Kidney (tissue), 14 donors: ENCODE results near the gene NIN. TPM values are rescaled to one million over a fixed set of nuclear protein-coding genes. Genes with fewer than 3 reads are reported as not detected.

ENCODE experiments used
- DNase-seq, 5 donors: peaks; one replicate each; pipeline ENCODE4 v3.0.0-alpha.2; 2013 to 2020
- FAIRE-seq: peaks from 2 replicates; lab custom pipeline; 2012; peaks lifted over from hg19 to GRCh38; lab: Jason Lieb, UNC
- H3K27ac ChIP-seq, 2 donors: one replicate each; pipeline ENCODE4 v1.7.0; 2013; ENCODE audit warnings: low read depth in 2 of 2, low read length in 2 of 2, inconsistent platforms in 1 of 2
- H3K27me3 ChIP-seq: one replicate; pipeline ENCODE4 v1.7.1; 2013; ENCODE audit warnings: low read length, inconsistent platforms; ENCODE audit not compliant: control insufficient read depth, insufficient read depth
- H3K36me3 ChIP-seq, 3 donors: one replicate each; pipeline versions ENCODE4 v1.7.0 to v1.7.1; 2013; ENCODE audit warnings: low read length in 3 of 3, control low read depth in 1 of 3, inconsistent platforms in 1 of 3; ENCODE audit not compliant: insufficient read depth in 3 of 3, control insufficient read depth in 2 of 3
- H3K4me1 ChIP-seq, 3 donors: one replicate each; pipeline versions ENCODE4 v1.7.0 to v1.7.1; 2013; ENCODE audit warnings: low read length in 3 of 3, inconsistent platforms in 1 of 3, low read depth in 1 of 3; ENCODE audit not compliant: control insufficient read depth in 2 of 3, insufficient read depth in 2 of 3
- H3K4me3 ChIP-seq, 3 donors: one replicate each; pipeline versions ENCODE4 v1.7.0 to v1.8.1; 2013; ENCODE audit warnings: low read length in 3 of 3, control low read depth in 1 of 3, inconsistent platforms in 1 of 3
- H3K9ac ChIP-seq, 3 donors: one replicate each; pipeline versions ENCODE4 v1.7.0 to v1.7.1; 2013; ENCODE audit warnings: low read length in 3 of 3, control low read depth in 1 of 3, inconsistent platforms in 1 of 3
- H3K9me3 ChIP-seq, 3 donors: one replicate each; pipeline versions ENCODE4 v1.7.0 to v1.7.1; 2013; ENCODE audit warnings: low read length in 3 of 3, control low read depth in 1 of 3, inconsistent platforms in 1 of 3; ENCODE audit not compliant: control insufficient read depth in 2 of 3, insufficient read depth in 1 of 3
- intact Hi-C: fragments of 100-400 bp; cut with DNase I; formaldehyde crosslinking; loops from one replicate; pipeline ENCODE4 v1.11.1; 2022
- polyA plus RNA-seq: library from polyadenylated mRNA; stranded (reverse); fragments of 350-450 nt; fragmentation: Illumina TruSeq; extraction: RNeasy Lipid Tissue Mini Kit (QIAGEN cat#74804); gene quantifications from one replicate; pipeline ENCODE4 v1.2.3, GENCODE V29; 2014; ENCODE audit warnings: low read depth, low replicate concordance; ENCODE audit not compliant: insufficient read depth
- total RNA-seq: library from RNA; stranded (reverse); fragmentation: NEBNext Ultra II Directional; extraction: Animal tissue kit (Norgen Biotek cat#: 25700); gene quantifications from one replicate; pipeline ENCODE4 v1.2.1, GENCODE V29; 2021
- TF ChIP-seq, protein P1 (sequence below): IDR thresholded peaks from 3 replicates; pipeline ENCODE4 v1.5.1; 2012; ENCODE audit warnings: mild to moderate bottlenecking, moderate library complexity, borderline replicate concordance; ENCODE audit not compliant: insufficient read depth; ENCODE audit errors: extremely low read depth
- donor health status: control.
- donor health status: control.
- donor health status: control.
- donor health status: control.
- donor health status: control.
- donor health status: DM: yes; HTN: yes; CAD: no.
- donor health status: Normal renal cell carcinoma (clear cell type).

Gene NIN
- total and polyA plus RNA-seq, 2 donors from 2014 or later = 3.6 to 40.0 TPM

DNA sequence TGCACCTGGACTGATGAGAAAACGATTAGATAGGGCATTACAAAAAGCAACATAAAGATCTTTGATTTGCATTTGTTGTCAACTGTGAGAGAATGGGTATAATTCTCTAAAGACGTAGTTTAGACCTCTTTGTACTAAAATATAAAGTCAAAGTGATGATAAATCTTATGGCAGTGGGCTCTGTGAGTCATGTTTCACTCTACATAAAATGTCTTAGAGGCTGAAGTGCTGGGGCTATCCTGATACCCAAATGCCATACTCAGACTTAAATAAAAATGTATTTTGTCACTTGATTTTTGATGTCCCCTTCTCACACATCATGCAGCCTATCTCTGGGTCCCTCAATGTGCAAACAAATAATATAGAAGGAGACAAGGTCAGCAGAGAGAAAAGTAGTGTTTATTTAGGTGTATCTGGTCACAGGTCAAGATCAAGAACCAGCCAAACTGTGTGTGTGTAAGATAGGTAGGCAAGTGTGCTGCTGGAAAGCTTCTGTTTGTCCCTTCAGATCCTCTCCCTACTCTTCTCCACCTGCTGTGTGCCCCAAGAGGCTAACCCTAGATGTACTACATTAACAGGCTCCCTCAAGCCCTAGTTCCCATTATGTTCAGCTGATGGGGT, 7.0 kb upstream of the NIN start:
- H3K36me3 ChIP-seq = no peaks in the 10 kb centered on the region
- H3K9me3 ChIP-seq = no peaks in the 10 kb centered on the region
- intact Hi-C loops = no loop called here
- H3K4me1 ChIP-seq = no peaks in the 10 kb centered on the region
- no peak for DNase-seq
- no peak overlapping the region for H3K4me3 ChIP-seq
- no peak overlapping the region for H3K9ac ChIP-seq
- FAIRE-seq = no peak
- TF ChIP-seq, protein P1, sequence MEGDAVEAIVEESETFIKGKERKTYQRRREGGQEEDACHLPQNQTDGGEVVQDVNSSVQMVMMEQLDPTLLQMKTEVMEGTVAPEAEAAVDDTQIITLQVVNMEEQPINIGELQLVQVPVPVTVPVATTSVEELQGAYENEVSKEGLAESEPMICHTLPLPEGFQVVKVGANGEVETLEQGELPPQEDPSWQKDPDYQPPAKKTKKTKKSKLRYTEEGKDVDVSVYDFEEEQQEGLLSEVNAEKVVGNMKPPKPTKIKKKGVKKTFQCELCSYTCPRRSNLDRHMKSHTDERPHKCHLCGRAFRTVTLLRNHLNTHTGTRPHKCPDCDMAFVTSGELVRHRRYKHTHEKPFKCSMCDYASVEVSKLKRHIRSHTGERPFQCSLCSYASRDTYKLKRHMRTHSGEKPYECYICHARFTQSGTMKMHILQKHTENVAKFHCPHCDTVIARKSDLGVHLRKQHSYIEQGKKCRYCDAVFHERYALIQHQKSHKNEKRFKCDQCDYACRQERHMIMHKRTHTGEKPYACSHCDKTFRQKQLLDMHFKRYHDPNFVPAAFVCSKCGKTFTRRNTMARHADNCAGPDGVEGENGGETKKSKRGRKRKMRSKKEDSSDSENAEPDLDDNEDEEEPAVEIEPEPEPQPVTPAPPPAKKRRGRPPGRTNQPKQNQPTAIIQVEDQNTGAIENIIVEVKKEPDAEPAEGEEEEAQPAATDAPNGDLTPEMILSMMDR = no peak
- H3K27me3 ChIP-seq = no peaks in the 10 kb centered on the region
- H3K27ac ChIP-seq = no peak overlapping the region

DNA sequence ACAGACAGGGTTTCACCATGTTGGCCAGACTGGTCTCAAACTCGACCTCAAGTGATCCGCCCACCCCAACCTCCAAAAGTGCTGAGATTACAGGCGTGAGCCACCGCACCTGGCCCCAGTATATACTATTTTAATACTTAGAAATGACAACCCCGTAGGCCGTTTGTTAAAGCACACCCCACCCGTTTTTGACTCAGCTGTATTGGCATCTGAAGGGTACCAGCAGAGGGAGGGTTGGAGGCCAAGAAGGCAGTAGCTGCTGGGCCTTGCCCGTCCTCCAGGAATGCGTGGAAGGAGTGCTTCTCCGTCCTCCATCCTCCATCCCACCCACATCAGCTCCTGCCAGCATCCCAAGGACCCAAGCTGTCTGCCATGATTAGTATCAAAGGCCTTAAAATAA, 6.3 kb upstream of the NIN start:
- no peak overlapping the region for H3K9ac ChIP-seq
- intact Hi-C loops = no loop called here
- H3K4me1 ChIP-seq = no peaks in the 10 kb centered on the region
- no peak for FAIRE-seq
- no peaks in the 10 kb centered on the region for H3K36me3 ChIP-seq
- no peak overlapping the region for H3K4me3 ChIP-seq
- no peaks in the 10 kb centered on the region for H3K9me3 ChIP-seq
- no peaks in the 10 kb centered on the region for H3K27me3 ChIP-seq
- DNase-seq = no peak
- TF ChIP-seq, protein P1 = no peak
- no peak overlapping the region for H3K27ac ChIP-seq

DNA sequence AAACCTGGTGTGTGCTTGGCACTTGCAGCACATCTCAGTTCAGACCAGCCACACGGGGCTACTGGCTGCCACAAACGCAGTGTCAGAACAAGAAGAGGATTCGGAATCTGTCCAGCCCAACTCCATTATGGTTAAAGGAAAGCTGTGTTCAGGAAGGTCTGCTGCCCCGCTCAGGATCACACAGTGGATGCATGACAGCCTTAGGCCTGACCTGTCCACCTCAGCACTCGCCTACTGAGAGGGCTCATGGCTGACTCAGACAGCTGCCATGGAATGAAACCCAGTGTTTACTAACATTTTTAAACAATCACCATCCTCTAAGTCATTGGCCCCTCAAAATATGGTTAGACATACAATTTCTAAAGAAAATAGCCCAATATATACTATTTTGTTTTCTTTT, 5.6 kb upstream of the NIN start:
- no peak overlapping the region for H3K4me3 ChIP-seq
- intact Hi-C loops = no loop called here
- no peak overlapping the region for H3K9ac ChIP-seq
- no peak overlapping the region for H3K27ac ChIP-seq
- H3K27me3 ChIP-seq = no peaks in the 10 kb centered on the region
- H3K9me3 ChIP-seq = no peaks in the 10 kb centered on the region
- FAIRE-seq = no peak
- DNase-seq = no peak
- TF ChIP-seq, protein P1 = no peak
- peaks cover 0 to 5% (median 0%) of the 10 kb centered on the region in 3 donors for H3K4me1 ChIP-seq
- H3K36me3 ChIP-seq = no peaks in the 10 kb centered on the region

DNA sequence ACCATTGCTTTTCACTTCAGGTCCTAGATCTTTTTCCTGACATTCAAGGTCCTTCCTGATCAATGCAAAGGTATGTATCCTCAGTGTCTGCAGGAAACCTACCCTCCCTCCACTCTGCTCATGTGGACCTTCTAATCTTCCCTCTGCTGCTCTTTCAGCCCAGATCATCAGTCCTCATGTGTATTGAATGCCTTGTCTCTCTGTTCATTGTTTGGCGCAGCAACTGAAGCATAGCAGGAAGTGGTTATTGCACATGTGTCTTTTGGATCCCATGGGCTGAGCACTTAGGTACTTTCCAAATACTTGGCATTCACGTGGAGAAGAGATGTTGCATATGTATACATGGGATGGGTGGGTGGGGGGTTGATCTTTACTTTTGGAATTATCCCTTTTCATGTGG, 4.3 kb upstream of the NIN start:
- Histone ChIP-seq H3K4me3 (no peak overlapping the region), H3K27ac (no peak overlapping the region), H3K4me1 (peaks cover 0 to 5% (median 0%) of the 10 kb centered on the region in 3 donors), H3K9ac (no peak overlapping the region), H3K9me3 (no peaks in the 10 kb centered on the region), H3K27me3 (no peaks in the 10 kb centered on the region), H3K36me3 (no peaks in the 10 kb centered on the region)
- no peak for DNase-seq
- FAIRE-seq = no peak
- intact Hi-C loops = no loop called here
- TF ChIP-seq, protein P1 = no peak
